HEK293 (cell line): ENCODE data around the gene NOTCH3.

Experiments
- ZNF274 ChIP-seq, 2 experiments: fragments of 200-500 bp in 1 of 2; fragments of 450-650 bp in 1 of 2; sonication (Bioruptor generic) in 1 of 2; formaldehyde crosslinking in 1 of 2; IDR thresholded peaks; 2 replicates each; pipeline versions ENCODE4 v1.5.1 to v1.6.1; 2014 to 2016; ENCODE audit warnings: borderline replicate concordance in 1 of 2, inconsistent platforms in 1 of 2, low read length in 1 of 2, missing biosample characterization in 1 of 2, missing genetic modification characterization in 1 of 2
- TF ChIP-seq, protein P1 (sequence below): fragments of 450-650 bp; formaldehyde crosslinking; IDR thresholded peaks from 2 replicates; pipeline ENCODE4 v1.5.1; 2016; ENCODE audit warnings: missing biosample characterization, missing genetic modification characterization

DNA sequence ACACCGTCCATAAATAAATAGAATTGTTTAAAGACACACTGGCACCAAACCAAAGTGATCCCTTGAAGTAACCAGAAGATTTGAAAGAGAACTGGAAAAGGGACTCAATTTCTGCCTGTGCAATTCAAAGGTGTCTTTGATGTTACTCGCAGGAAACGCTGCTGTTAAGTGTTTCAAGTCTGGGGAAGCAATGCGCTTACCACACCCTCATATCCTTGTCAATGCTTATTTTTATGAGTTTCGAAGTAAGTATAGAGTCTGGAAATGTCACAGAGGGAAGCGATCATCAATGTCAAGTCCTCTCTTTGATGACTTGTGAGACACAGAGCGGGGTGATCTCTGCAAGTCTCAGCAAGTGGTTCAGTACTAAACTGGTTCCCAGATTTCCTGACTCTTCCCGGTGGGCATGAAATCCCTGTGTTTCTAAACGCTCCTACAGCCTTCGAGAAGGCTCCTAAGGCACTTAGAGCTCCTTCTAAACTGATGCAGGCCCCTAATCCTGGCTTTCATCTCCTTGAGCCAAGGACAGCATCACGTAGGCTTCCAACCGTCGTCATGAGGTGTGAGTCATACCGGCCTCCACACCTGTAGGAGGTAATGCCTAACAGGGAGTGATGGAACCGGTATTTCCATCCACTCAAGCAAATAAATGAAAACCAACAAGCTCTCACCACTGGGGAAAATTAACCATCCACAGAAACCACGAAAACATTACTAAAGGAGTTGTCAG lies 70.8 kb downstream of the NOTCH3 start:
- no peak for TF ChIP-seq ZNF274 (IDR thresholded peaks at IDR 0.05; ENCODE audit: low read length)
- TF ChIP-seq ZNF274 (tag by site-specific recombination; IDR thresholded peaks at IDR 0.05; ENCODE audit: borderline replicate concordance) = no peak
- TF ChIP-seq, protein P1, sequence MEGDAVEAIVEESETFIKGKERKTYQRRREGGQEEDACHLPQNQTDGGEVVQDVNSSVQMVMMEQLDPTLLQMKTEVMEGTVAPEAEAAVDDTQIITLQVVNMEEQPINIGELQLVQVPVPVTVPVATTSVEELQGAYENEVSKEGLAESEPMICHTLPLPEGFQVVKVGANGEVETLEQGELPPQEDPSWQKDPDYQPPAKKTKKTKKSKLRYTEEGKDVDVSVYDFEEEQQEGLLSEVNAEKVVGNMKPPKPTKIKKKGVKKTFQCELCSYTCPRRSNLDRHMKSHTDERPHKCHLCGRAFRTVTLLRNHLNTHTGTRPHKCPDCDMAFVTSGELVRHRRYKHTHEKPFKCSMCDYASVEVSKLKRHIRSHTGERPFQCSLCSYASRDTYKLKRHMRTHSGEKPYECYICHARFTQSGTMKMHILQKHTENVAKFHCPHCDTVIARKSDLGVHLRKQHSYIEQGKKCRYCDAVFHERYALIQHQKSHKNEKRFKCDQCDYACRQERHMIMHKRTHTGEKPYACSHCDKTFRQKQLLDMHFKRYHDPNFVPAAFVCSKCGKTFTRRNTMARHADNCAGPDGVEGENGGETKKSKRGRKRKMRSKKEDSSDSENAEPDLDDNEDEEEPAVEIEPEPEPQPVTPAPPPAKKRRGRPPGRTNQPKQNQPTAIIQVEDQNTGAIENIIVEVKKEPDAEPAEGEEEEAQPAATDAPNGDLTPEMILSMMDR (tag by site-specific recombination) = no peak
